ENCODE results near the gene OCA2. TPM values are rescaled to one million over a fixed set of nuclear protein-coding genes. Genes with fewer than 3 reads are reported as not detected.

The OCA2 gene
- total RNA-seq, 2 donors from 2014 or later: 0.10 to 0.82 TPM

GRCh38 chr15:27884726-27885125 is 214.4 kb downstream of the OCA2 start:
- Histone ChIP-seq H3K36me3 (no peaks in the 10 kb centered on the region), H3K9ac (ENCODE audit: low read depth in 2 of 2, low read length in 2 of 2) (no peak overlapping the region), H3K4me3 (no peak overlapping the region), H3K9me3 (no peaks in the 10 kb centered on the region), H3K27ac (no peak overlapping the region), H3K27me3 (no peaks in the 10 kb centered on the region), H3K4me1 (no peaks in the 10 kb centered on the region)
- TF ChIP-seq, protein P1, sequence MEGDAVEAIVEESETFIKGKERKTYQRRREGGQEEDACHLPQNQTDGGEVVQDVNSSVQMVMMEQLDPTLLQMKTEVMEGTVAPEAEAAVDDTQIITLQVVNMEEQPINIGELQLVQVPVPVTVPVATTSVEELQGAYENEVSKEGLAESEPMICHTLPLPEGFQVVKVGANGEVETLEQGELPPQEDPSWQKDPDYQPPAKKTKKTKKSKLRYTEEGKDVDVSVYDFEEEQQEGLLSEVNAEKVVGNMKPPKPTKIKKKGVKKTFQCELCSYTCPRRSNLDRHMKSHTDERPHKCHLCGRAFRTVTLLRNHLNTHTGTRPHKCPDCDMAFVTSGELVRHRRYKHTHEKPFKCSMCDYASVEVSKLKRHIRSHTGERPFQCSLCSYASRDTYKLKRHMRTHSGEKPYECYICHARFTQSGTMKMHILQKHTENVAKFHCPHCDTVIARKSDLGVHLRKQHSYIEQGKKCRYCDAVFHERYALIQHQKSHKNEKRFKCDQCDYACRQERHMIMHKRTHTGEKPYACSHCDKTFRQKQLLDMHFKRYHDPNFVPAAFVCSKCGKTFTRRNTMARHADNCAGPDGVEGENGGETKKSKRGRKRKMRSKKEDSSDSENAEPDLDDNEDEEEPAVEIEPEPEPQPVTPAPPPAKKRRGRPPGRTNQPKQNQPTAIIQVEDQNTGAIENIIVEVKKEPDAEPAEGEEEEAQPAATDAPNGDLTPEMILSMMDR (IDR thresholded peaks at IDR 0.05): no peak
- intact Hi-C loops (cut with DNase I): no loop called here
- DNase-seq: no peak

GRCh38 chr15:27878841-27879240 is 220.3 kb downstream of the OCA2 start:
- no peaks in the 10 kb centered on the region for H3K9me3 ChIP-seq
- TF ChIP-seq, protein P1 (IDR thresholded peaks at IDR 0.05): no peak
- no peak overlapping the region for H3K27ac ChIP-seq
- no peak overlapping the region for H3K4me3 ChIP-seq
- intact Hi-C loops (cut with DNase I): no loop called here
- no peaks in the 10 kb centered on the region for H3K4me1 ChIP-seq
- H3K27me3 ChIP-seq: no peaks in the 10 kb centered on the region
- H3K9ac ChIP-seq (ENCODE audit: low read depth in 2 of 2, low read length in 2 of 2): no peak overlapping the region
- no peaks in the 10 kb centered on the region for H3K36me3 ChIP-seq
- no peak for DNase-seq

DNA sequence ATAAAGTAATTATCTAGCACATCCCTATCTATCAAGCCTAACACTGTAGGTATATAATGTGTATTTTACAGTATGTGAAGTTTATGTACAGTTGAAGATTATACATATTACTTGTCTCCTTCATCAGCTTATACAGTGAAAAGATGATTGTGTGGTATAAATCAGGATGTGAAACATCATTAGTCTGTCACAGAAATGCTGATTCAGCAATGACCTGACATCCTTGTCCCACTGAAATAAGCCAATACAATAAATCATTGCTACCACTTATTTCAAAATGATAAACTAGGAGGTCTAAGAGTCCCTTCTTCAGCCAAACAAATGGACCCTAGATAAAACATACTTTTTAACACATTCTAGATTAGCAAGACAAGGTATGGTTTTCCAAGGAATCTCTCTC is 225.3 kb downstream of the OCA2 start:
- TF ChIP-seq, protein P1 (IDR thresholded peaks at IDR 0.05): no peak
- Histone ChIP-seq H3K4me3 (no peak overlapping the region), H3K9ac (ENCODE audit: low read depth in 2 of 2, low read length in 2 of 2) (no peak overlapping the region), H3K4me1 (no peaks in the 10 kb centered on the region), H3K9me3 (no peaks in the 10 kb centered on the region), H3K27me3 (no peaks in the 10 kb centered on the region), H3K36me3 (no peaks in the 10 kb centered on the region), H3K27ac (no peak overlapping the region)
- intact Hi-C loops (cut with DNase I): no loop called here
- DNase-seq: no peak

DNA sequence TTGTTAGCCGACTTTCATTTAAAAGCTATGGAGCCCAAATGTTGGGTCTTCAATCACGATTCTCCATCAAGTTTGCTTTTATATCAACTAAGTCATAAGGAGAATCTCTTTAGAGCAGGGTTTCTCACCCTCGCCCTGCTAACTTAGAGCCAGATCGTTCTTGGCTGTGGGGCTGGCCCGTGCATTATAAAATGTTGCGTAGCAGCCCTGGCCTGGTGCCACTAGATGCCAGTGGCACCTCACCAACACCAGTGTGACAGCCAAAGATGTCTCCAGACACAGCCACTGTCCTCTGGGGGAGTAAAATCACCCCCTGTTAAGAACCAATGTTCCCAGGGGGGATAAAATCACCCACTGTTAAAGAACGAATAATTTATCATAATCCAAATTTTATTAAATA is 226.1 kb downstream of the OCA2 start:
- DNase-seq: no peak
- intact Hi-C loops (cut with DNase I): no loop called here
- Histone ChIP-seq H3K9ac (ENCODE audit: low read depth in 2 of 2, low read length in 2 of 2) (no peak overlapping the region), H3K4me3 (no peak overlapping the region), H3K9me3 (no peaks in the 10 kb centered on the region), H3K4me1 (no peaks in the 10 kb centered on the region), H3K36me3 (no peaks in the 10 kb centered on the region), H3K27me3 (no peaks in the 10 kb centered on the region), H3K27ac (no peak overlapping the region)
- TF ChIP-seq, protein P1 (IDR thresholded peaks at IDR 0.05): no peak

- no peak for DNase-seq
- intact Hi-C loops (cut with DNase I): no loop called here
- TF ChIP-seq, protein P1 (IDR thresholded peaks at IDR 0.05): no peak
These were observed 226.8 kb downstream of the OCA2 start for GRCh38 chr15:27872355-27872754.

GRCh38 chr15:27871902-27872260 is 227.2 kb downstream of the OCA2 start:
- Histone ChIP-seq H3K4me1 (no peaks in the 10 kb centered on the region), H3K27me3 (no peaks in the 10 kb centered on the region), H3K9me3 (no peaks in the 10 kb centered on the region), H3K4me3 (no peak overlapping the region), H3K9ac (ENCODE audit: low read depth in 2 of 2, low read length in 2 of 2) (no peak overlapping the region), H3K36me3 (no peaks in the 10 kb centered on the region), H3K27ac (no peak overlapping the region)
- DNase-seq: no peak
- intact Hi-C loops (cut with DNase I): no loop called here
- TF ChIP-seq, protein P1 (IDR thresholded peaks at IDR 0.05): no peak

More at GRCh38 chr15:27872355-27872754, 226.8 kb downstream of the OCA2 start:
- Histone ChIP-seq H3K4me1 (no peaks in the 10 kb centered on the region), H3K9me3 (no peaks in the 10 kb centered on the region), H3K36me3 (no peaks in the 10 kb centered on the region), H3K4me3 (no peak overlapping the region), H3K27me3 (no peaks in the 10 kb centered on the region), H3K27ac (no peak overlapping the region), H3K9ac (ENCODE audit: low read depth in 2 of 2, low read length in 2 of 2) (no peak overlapping the region)

All from colonic mucosa (tissue), 4 donors.